Mesenchymal stem cell (in vitro differentiated cells and primary cell): Measurements from ENCODE around the gene DNAJC5G.

Source experiments
- DNase-seq: peaks from one replicate; pipeline ENCODE4 v3.0.0-alpha.2; 2013
- H2AFZ ChIP-seq: one replicate; pipeline ENCODE4 v1.6.1; 2013; ENCODE audit warnings: low read depth, mild to moderate bottlenecking, control low read depth, inconsistent platforms, low read length, moderate library complexity
- H2AK5ac ChIP-seq: 2 replicates; pipeline ENCODE4 v1.6.1; 2013; ENCODE audit warnings: low read length, moderate library complexity, mild to moderate bottlenecking, inconsistent platforms; ENCODE audit not compliant: severe bottlenecking
- H2BK120ac ChIP-seq: one replicate; pipeline ENCODE4 v1.6.1; 2013; ENCODE audit warnings: low read depth, mild to moderate bottlenecking, inconsistent platforms, low read length, moderate library complexity
- H2BK12ac ChIP-seq, 2 experiments: one replicate each; pipeline ENCODE4 v1.6.1; 2013; ENCODE audit warnings: inconsistent platforms in 2 of 2, low read length in 2 of 2, mild to moderate bottlenecking in 2 of 2, moderate library complexity in 2 of 2, control low read depth in 1 of 2
- H2BK15ac ChIP-seq: one replicate; pipeline ENCODE4 v1.6.1; 2013; ENCODE audit warnings: mild to moderate bottlenecking, low read depth, inconsistent platforms; ENCODE audit not compliant: poor library complexity, severe bottlenecking
- H2BK5ac ChIP-seq: 2 replicates; pipeline ENCODE4 v1.6.1; 2013; ENCODE audit warnings: low read depth, mild to moderate bottlenecking, low read length, control low read depth, inconsistent platforms; ENCODE audit not compliant: poor library complexity, severe bottlenecking
- H3K14ac ChIP-seq, 2 experiments: one replicate each; pipeline ENCODE4 v1.6.1; 2013; ENCODE audit warnings: inconsistent platforms in 2 of 2, low read length in 2 of 2, control low read depth in 1 of 2, mild to moderate bottlenecking in 1 of 2, moderate library complexity in 1 of 2
- H3K18ac ChIP-seq, 2 experiments: one replicate each; pipeline ENCODE4 v1.6.1; 2013; ENCODE audit warnings: inconsistent platforms in 2 of 2, low read length in 2 of 2, control low read depth in 1 of 2, low read depth in 1 of 2, mild to moderate bottlenecking in 1 of 2
- H3K23ac ChIP-seq, 2 experiments: one replicate each; pipeline ENCODE4 v1.6.1; 2013; ENCODE audit warnings: inconsistent platforms in 2 of 2, low read length in 2 of 2, mild to moderate bottlenecking in 2 of 2, moderate library complexity in 2 of 2, control low read depth in 1 of 2
- H3K27ac ChIP-seq: 2 replicates; pipeline ENCODE4 v1.5.1; 2013; ENCODE audit warnings: mild to moderate bottlenecking, moderate library complexity, low read length, control low read depth, inconsistent platforms; ENCODE audit not compliant: poor library complexity, severe bottlenecking
- H3K27me3 ChIP-seq, 2 experiments: 2 replicates each; pipeline versions ENCODE4 v1.6.1 to v1.7.0; 2013; ENCODE audit warnings: low read length in 2 of 2, mild to moderate bottlenecking in 2 of 2, moderate library complexity in 2 of 2, control low read depth in 1 of 2, inconsistent platforms in 1 of 2; ENCODE audit not compliant: control insufficient read depth in 1 of 2, insufficient read depth in 1 of 2
- H3K36me3 ChIP-seq, 2 experiments: 2 replicates each; pipeline versions ENCODE4 v1.6.1 to v1.7.0; 2013; ENCODE audit warnings: low read length in 2 of 2, control low read depth in 1 of 2, inconsistent platforms in 1 of 2, low read depth in 1 of 2, mild to moderate bottlenecking in 1 of 2; ENCODE audit not compliant: insufficient read depth in 2 of 2, control insufficient read depth in 1 of 2
- H3K4ac ChIP-seq, 2 experiments: one replicate each; pipeline ENCODE4 v1.6.1; 2013; ENCODE audit warnings: inconsistent platforms in 2 of 2, low read length in 2 of 2, mild to moderate bottlenecking in 2 of 2, moderate library complexity in 2 of 2, control low read depth in 1 of 2, low read depth in 1 of 2
- H3K4me1 ChIP-seq: 2 replicates; pipeline ENCODE4 v1.6.1; 2013; ENCODE audit warnings: low read depth, low read length, control low read depth; ENCODE audit not compliant: control insufficient read depth, insufficient read depth
- H3K4me2 ChIP-seq: 2 replicates; pipeline ENCODE4 v1.6.1; 2013; ENCODE audit warnings: low read length, mild to moderate bottlenecking, inconsistent platforms; ENCODE audit not compliant: poor library complexity, severe bottlenecking
- H3K4me3 ChIP-seq, 2 experiments: 2 replicates each; pipeline versions ENCODE4 v1.5.1 to v1.7.0; 2013; ENCODE audit warnings: low read length in 2 of 2, mild to moderate bottlenecking in 2 of 2, control low read depth in 1 of 2, low read depth in 1 of 2; ENCODE audit not compliant: insufficient read depth in 1 of 2
- H3K79me1 ChIP-seq: replicated peaks from 2 replicates; pipeline ENCODE4 v1.6.1; 2013; ENCODE audit warnings: mild to moderate bottlenecking, control low read depth, low read length, inconsistent platforms; ENCODE audit not compliant: poor library complexity, severe bottlenecking
- H3K9ac ChIP-seq: 2 replicates; pipeline ENCODE4 v1.7.0; 2013; ENCODE audit warnings: mild to moderate bottlenecking, low read length, moderate library complexity
- H3K9me3 ChIP-seq: 2 replicates; pipeline ENCODE4 v1.7.0; 2013; ENCODE audit warnings: mild to moderate bottlenecking, low read length; ENCODE audit not compliant: control insufficient read depth
- H4K8ac ChIP-seq: one replicate; pipeline ENCODE4 v1.6.1; 2013; ENCODE audit warnings: inconsistent platforms, mild to moderate bottlenecking, low read length, moderate library complexity
- H4K91ac ChIP-seq: one replicate; pipeline ENCODE4 v1.6.1; 2013; ENCODE audit warnings: mild to moderate bottlenecking, low read length, inconsistent platforms
- WGBS: methylation state at CpG from one replicate; pipeline ENCODE4 v1.1.7; 2013; ENCODE audit warnings: mixed read lengths; 5-methylcytosine and 5-hydroxymethylcytosine counted together

Gene DNAJC5G

GRCh38 chr2:27322301-27322765, 47.1 kb downstream of the DNAJC5G start:
- peak overlapping the region; percentile 70 for H2AFZ ChIP-seq
- peak overlapping the region; percentile 90 for H4K8ac ChIP-seq
- WGBS, result 6% methylated on average over 9 of the region's 10 CpGs
- no peaks in the 10 kb centered on the region for H3K9me3 ChIP-seq
- H3K4me2 ChIP-seq, result peak overlapping the region; percentile 96
- H3K18ac ChIP-seq, result peak overlapping the region; percentile 79 to 81
- peak overlapping the region in 1 of 2 experiments; percentile 76 for H2BK12ac ChIP-seq
- H3K27ac ChIP-seq, result peak overlapping the region; percentile 76
- H3K27me3 ChIP-seq, result no peaks in the 10 kb centered on the region
- DNase-seq, result peak; percentile 40
- H3K4me1 ChIP-seq, result peaks cover 13% of the 10 kb centered on the region
- peak overlapping the region; percentile 70 for H2BK15ac ChIP-seq
- peaks cover 18 to 25% of the 10 kb centered on the region in 2 experiments for H3K36me3 ChIP-seq
- H2BK120ac ChIP-seq, result peak overlapping the region; percentile 1
- H2AK5ac ChIP-seq, result peak overlapping the region; percentile 88
- peaks cover 14% of the 10 kb centered on the region for H3K79me1 ChIP-seq
- H3K14ac ChIP-seq, result peak overlapping the region in 1 of 2 experiments; percentile 75
- H3K4me3 ChIP-seq, result peak overlapping the region; percentile 73 to 91
- H4K91ac ChIP-seq, result peak overlapping the region; percentile 73
- H3K4ac ChIP-seq, result peak overlapping the region; percentile 80 to 89
- H3K9ac ChIP-seq, result peak overlapping the region; percentile 99
- peak overlapping the region in 1 of 2 experiments; percentile 16 for H3K23ac ChIP-seq
- H2BK5ac ChIP-seq, result peak overlapping the region; percentile 62

GRCh38 chr2:27322766-27323595, 47.7 kb downstream of the DNAJC5G start, which contains the start of gene MPV17:
MPV17 (minus strand) TSS chr2:27323097; CDS start chr2:27322517, 580 bp downstream.
- Histone ChIP-seq H2AK5ac (peak within 1 kb of the TSS; percentile 88), H3K27me3 (no peaks in the 10 kb centered on the region), H3K36me3 (peaks cover 17 to 23% of the 10 kb centered on the region in 2 experiments), H2BK5ac (peak within 1 kb of the TSS; percentile 86), H3K14ac (peak within 1 kb of the TSS in 1 of 2 experiments; percentile 75), H2BK15ac (peak within 1 kb of the TSS; percentile 70), H3K79me1 (peaks cover 11% of the 10 kb centered on the region), H3K4me2 (peak within 1 kb of the TSS; percentile 96), H4K91ac (peak within 1 kb of the TSS; percentile 97), H3K23ac (peak within 1 kb of the TSS in 1 of 2 experiments; percentile 75), H4K8ac (peak within 1 kb of the TSS; percentile 97), H2AFZ (peak within 1 kb of the TSS; percentile 72), H3K4ac (peak within 1 kb of the TSS; percentile 87 to 89), H3K9me3 (no peaks in the 10 kb centered on the region), H3K27ac (peak within 1 kb of the TSS; percentile 94), H3K9ac (peak within 1 kb of the TSS; percentile 99), H2BK12ac (peak within 1 kb of the TSS in 1 of 2 experiments; percentile 76), H3K18ac (peak within 1 kb of the TSS; percentile 90 to 95), H3K4me3 (peak within 1 kb of the TSS; percentile 73 to 91), H2BK120ac (peak within 1 kb of the TSS; percentile 73), H3K4me1 (peaks cover 13% of the 10 kb centered on the region)
- DNase-seq, result peak; percentile 94
- 4% methylated on average over 31 of the region's 39 CpGs for WGBS

GRCh38 chr2:27323596-27324285, 48.5 kb downstream of the DNAJC5G start:
- no peak overlapping the region for H4K91ac ChIP-seq
- no peak overlapping the region for H2BK15ac ChIP-seq
- H2AK5ac ChIP-seq, result peak overlapping the region; percentile 62
- peak overlapping the region; percentile 83 to 87 for H3K4ac ChIP-seq
- no peak overlapping the region for H2BK120ac ChIP-seq
- peak overlapping the region in 1 of 2 experiments; percentile 91 for H3K4me3 ChIP-seq
- H2AFZ ChIP-seq, result no peak overlapping the region
- H2BK12ac ChIP-seq, result no peak overlapping the region
- H3K4me2 ChIP-seq, result peak overlapping the region; percentile 96
- 26% methylated on average over 5 of the region's 5 CpGs for WGBS
- peaks cover 11% of the 10 kb centered on the region for H3K79me1 ChIP-seq
- H3K9ac ChIP-seq, result peak overlapping the region; percentile 99
- H3K9me3 ChIP-seq, result no peaks in the 10 kb centered on the region
- H3K27ac ChIP-seq, result peak overlapping the region; percentile 94
- H2BK5ac ChIP-seq, result no peak overlapping the region
- peak overlapping the region; percentile 97 for H4K8ac ChIP-seq
- no peak overlapping the region for H3K14ac ChIP-seq
- peaks cover 13% of the 10 kb centered on the region for H3K4me1 ChIP-seq
- H3K23ac ChIP-seq, result no peak overlapping the region
- H3K18ac ChIP-seq, result peak overlapping the region; percentile 90 to 95
- DNase-seq, result no peak
- peaks cover 17 to 31% of the 10 kb centered on the region in 2 experiments for H3K36me3 ChIP-seq
- H3K27me3 ChIP-seq, result no peaks in the 10 kb centered on the region
